Right kidney (tissue), 1 donor: ENCODE measurements around the gene PCED1A.
"Not testable (repeated sequence)": the region's sequence is repeated elsewhere in the genome, so short reads cannot be mapped to it uniquely, and the experiment has no call there.

Experiments used
- DNase-seq: peaks from one replicate; pipeline ENCODE4 v3.0.0-alpha.2; 2016

The PCED1A gene

GRCh38 chr20:2866236-2866635 lies 25.8 kb upstream of the PCED1A start:
- no peak for DNase-seq

GRCh38 chr20:2865630-2866029 lies 25.2 kb upstream of the PCED1A start:
- DNase-seq = no peak

- no peak for DNase-seq
Measured at GRCh38 chr20:2865101-2865500, 24.6 kb upstream of the PCED1A start.

GRCh38 chr20:2864626-2865025 lies 24.2 kb upstream of the PCED1A start:
- DNase-seq = no peak

GRCh38 chr20:2859330-2860121 lies 19.1 kb upstream of the PCED1A start:
- no peak for DNase-seq

GRCh38 chr20:2858591-2858990 lies 18.1 kb upstream of the PCED1A start:
- DNase-seq = no peak

- no peak for DNase-seq
Measured at GRCh38 chr20:2851086-2851485, 10.6 kb upstream of the PCED1A start.

GRCh38 chr20:2849529-2849928 lies 9.1 kb upstream of the PCED1A start:
- no peak for DNase-seq

GRCh38 chr20:2847802-2848201 lies 7.3 kb upstream of the PCED1A start:
- no peak for DNase-seq

- no peak for DNase-seq
Measured at GRCh38 chr20:2846698-2847097, 6.2 kb upstream of the PCED1A start.

GRCh38 chr20:2845607-2846006 lies 5.2 kb upstream of the PCED1A start:
- no peak for DNase-seq

- DNase-seq = peak; percentile 72
Measured at GRCh38 chr20:2840967-2841531, 594 bp upstream of the PCED1A start.

- no peak for DNase-seq
Measured at GRCh38 chr20:2839732-2840137, 720 bp downstream of the PCED1A start.

- no peak for DNase-seq
Measured at GRCh38 chr20:2838847-2839671, 1.4 kb downstream of the PCED1A start.

GRCh38 chr20:2838170-2838797 lies 2.2 kb downstream of the PCED1A start:
- DNase-seq = no peak

- DNase-seq = no peak
Measured at GRCh38 chr20:2837221-2837960, 3.1 kb downstream of the PCED1A start.

GRCh38 chr20:2836035-2836434 lies 4.4 kb downstream of the PCED1A start:
- DNase-seq = no peak

- DNase-seq = no peak
Measured at GRCh38 chr20:2835331-2835796, 5.1 kb downstream of the PCED1A start.

- DNase-seq = no peak
Measured at GRCh38 chr20:2834401-2835110, 5.9 kb downstream of the PCED1A start.

- DNase-seq = no peak
Measured at GRCh38 chr20:2833761-2834160, 6.7 kb downstream of the PCED1A start.

GRCh38 chr20:2831206-2831605 lies 9.2 kb downstream of the PCED1A start:
- DNase-seq = not testable (repeated sequence)
